ENCODE data around the gene SLC25A31. TPM values are rescaled to one million over a fixed set of nuclear protein-coding genes. Genes with fewer than 3 reads are reported as not detected.

The SLC25A31 gene
- not detected in 2 replicates for total RNA-seq

DNA sequence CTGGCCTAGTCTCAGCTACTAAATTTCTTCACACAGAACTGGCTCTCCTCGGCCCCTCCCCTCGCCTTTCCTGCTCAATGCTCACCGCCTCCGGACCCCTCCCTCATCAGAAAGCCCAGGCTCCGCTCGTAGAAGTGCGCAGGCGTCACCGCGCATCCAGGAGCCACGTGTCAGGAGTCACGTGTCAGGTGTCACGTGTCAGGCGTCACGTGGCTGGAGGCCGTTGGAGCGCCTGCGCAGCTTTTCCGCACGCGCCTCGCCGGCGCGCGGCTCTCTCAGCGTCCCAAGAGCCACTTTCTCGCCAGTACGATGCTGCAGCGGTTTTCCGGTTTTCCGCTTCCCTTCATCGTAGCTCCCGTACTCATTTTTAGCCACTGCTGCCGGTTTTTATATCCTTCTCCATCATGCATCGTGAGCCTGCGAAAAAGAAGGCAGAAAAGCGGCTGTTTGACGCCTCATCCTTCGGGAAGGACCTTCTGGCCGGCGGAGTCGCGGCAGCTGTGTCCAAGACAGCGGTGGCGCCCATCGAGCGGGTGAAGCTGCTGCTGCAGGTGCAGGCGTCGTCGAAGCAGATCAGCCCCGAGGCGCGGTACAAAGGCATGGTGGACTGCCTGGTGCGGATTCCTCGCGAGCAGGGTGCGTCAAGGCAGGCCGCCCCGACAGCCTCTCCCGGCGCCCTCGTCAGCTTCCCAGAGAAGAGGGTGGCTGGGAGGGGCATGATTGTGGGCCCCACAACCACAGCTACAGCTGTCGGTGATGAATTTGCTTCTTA is at the start of gene SLC25A31:
Gene SLC25A31 (plus strand): TSS at position 259 of the 772 bp plus-strand sequence. CDS start 146 bp downstream, at position 405.

DNA sequence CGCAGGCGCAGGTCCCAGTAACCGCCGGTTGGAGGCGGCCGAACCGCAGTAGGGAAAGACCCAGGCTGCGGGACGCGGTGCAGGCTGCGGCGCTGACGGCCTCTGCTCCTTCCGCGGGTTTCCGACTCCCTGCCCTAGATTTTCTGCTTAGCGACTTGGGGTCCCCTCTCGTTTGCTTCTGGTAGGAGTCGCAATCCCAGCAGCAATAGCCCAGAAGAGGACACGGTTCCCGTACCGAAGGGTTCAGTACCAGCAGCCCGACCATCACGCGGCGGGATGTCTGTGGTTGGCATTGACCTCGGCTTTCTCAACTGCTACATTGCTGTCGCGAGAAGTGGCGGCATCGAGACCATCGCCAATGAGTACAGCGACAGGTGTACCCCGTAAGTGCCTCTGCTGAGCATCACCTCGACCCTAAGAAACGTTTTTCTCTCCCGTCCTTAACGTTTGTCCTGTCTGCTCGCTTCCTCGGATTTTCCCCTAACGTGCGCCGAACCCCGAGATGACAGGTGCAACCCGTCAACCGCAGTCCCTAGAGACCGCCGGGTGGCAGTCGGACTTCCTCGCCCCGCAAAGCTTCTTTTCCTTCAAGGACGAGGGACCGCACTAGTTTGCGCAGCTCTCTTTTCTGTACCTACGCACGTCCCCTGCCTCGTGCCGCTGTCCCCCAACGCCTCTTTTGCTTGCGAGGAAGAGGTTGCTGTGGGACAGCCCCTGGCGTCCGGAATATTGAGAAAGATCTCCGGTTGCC is 52.2 kb downstream of the SLC25A31 start, which contains the start of gene HSPA4L:
Gene HSPA4L (plus strand): TSS at position 48 of the 751 bp plus-strand sequence. CDS start 229 bp downstream, at position 277.

Other genes with a start within 250 kb of the SLC25A31 start
- gene INTU, start 97.4 kb upstream of the SLC25A31 start, total RNA-seq = 2.5 and 5.2 TPM in 2 replicates
- 4.3 and 6.7 TPM in 2 replicates for gene HSPA4L, start 51.9 kb downstream of the SLC25A31 start, total RNA-seq
- gene PLK4, start 150.5 kb downstream of the SLC25A31 start, total RNA-seq = 6.8 and 18.1 TPM in 2 replicates
- gene MFSD8, start 234.8 kb downstream of the SLC25A31 start, total RNA-seq = 12.1 and 13.8 TPM in 2 replicates
- gene ABHD18, start 235.0 kb downstream of the SLC25A31 start, total RNA-seq = 5.1 and 5.7 TPM in 2 replicates